ENCODE data around the gene HNRNPK. TPM values are rescaled to one million over a fixed set of nuclear protein-coding genes. Genes with fewer than 3 reads are reported as not detected.

Gene HNRNPK
- total and polyA plus RNA-seq, 2 of the 13 experiments (the other 11 are each of a cell fraction or from before 2014, with no cell fraction given), result 321 to 712 TPM

DNA sequence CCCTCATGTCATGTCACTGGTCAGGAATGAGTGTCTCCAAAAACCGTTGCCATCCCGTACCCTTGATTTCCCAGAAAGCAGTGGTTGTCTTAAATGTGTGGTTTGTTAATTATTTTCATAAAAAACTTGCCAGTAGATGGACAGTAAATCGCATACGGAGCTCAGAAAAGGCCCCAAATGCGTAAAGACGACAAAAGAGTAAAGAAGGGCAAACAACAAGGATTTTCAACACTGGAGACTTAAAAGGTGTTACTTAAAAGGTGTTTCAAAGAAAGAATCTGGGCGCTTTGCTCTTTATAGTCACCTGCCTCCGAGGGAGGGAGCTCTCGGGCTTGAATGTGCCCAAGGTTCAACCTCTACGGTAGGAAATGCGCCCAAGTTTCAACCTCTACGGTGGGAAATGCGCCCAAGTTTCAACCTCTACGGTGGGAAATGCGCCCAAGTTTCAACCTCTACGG, 59.5 kb downstream of the HNRNPK start (continued):
- TF ChIP-seq, protein P1, sequence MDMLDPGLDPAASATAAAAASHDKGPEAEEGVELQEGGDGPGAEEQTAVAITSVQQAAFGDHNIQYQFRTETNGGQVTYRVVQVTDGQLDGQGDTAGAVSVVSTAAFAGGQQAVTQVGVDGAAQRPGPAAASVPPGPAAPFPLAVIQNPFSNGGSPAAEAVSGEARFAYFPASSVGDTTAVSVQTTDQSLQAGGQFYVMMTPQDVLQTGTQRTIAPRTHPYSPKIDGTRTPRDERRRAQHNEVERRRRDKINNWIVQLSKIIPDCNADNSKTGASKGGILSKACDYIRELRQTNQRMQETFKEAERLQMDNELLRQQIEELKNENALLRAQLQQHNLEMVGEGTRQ (IDR thresholded peaks at IDR 0.05; ENCODE audit: low read depth, low read length), result no peak
- TF ChIP-seq, protein P1 (CRISPR knock-in tag; IDR thresholded peaks at IDR 0.05; ENCODE audit: borderline replicate concordance), result no peak
- TF ChIP-seq, protein P2, sequence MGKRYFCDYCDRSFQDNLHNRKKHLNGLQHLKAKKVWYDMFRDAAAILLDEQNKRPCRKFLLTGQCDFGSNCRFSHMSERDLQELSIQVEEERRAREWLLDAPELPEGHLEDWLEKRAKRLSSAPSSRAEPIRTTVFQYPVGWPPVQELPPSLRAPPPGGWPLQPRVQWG (CRISPR knock-in tag; IDR thresholded peaks at IDR 0.05; ENCODE audit: borderline replicate concordance, low read depth), result no peak
- 0 out of 2 replicates have a peak, but pooled peaks have one; percentile 31 for TF ChIP-seq ZBTB33 (CRISPR knock-in tag; IDR thresholded peaks at IDR 0.05)
- no peak for TF ChIP-seq DNMT1 (CRISPR knock-in tag; IDR thresholded peaks at IDR 0.05)
- no peak for TF ChIP-seq AHR (CRISPR knock-in tag; IDR thresholded peaks at IDR 0.05)
- no peak for TF ChIP-seq ZNF20 (CRISPR knock-in tag; IDR thresholded peaks at IDR 0.05)
- TF ChIP-seq MXI1 (IDR thresholded peaks at IDR 0.05; ENCODE audit: borderline replicate concordance, low read depth, low read length), result 0 out of 3 replicates have a peak, but pooled peaks have one; percentile 34
- 0 out of 2 replicates have a peak, but pooled peaks have one; percentile 17 for TF ChIP-seq MTF2 (CRISPR knock-in tag; IDR thresholded peaks at IDR 0.05; ENCODE audit: borderline replicate concordance)
- peak; percentile 39; the same call in 1 of the 2 replicates for TF ChIP-seq DRAP1 (CRISPR knock-in tag; IDR thresholded peaks at IDR 0.05)
- TF ChIP-seq ZNF263 (CRISPR knock-in tag; IDR thresholded peaks at IDR 0.05), result no peak
- no peak for TF ChIP-seq ZNF7 (CRISPR knock-in tag; IDR thresholded peaks at IDR 0.05)
- peak; percentile 36; the same call in 1 of the 2 replicates for TF ChIP-seq GATAD2A (CRISPR knock-in tag; IDR thresholded peaks at IDR 0.05)
- no peak for TF ChIP-seq XBP1 (CRISPR knock-in tag; IDR thresholded peaks at IDR 0.05)
- no peak for TF ChIP-seq IRX3 (CRISPR knock-in tag; IDR thresholded peaks at IDR 0.05; ENCODE audit: borderline replicate concordance, low read depth)
- TF ChIP-seq EP300 (IDR thresholded peaks at IDR 0.05; ENCODE audit: low read depth in 2 of 2, low read length in 2 of 2), result 0 out of 4 replicates have a peak, but pooled peaks of 1 of the 2 experiments have one; percentile 7
- TF ChIP-seq EP300 (CRISPR knock-in tag; IDR thresholded peaks at IDR 0.05; ENCODE audit: borderline replicate concordance), result no peak
- no peak for TF ChIP-seq ZNF816 (CRISPR knock-in tag; IDR thresholded peaks at IDR 0.05; ENCODE audit: borderline replicate concordance)
- TF ChIP-seq CENPBD1 (CRISPR knock-in tag; IDR thresholded peaks at IDR 0.05; ENCODE audit: borderline replicate concordance, low read depth), result no peak
- TF ChIP-seq, protein P3, sequence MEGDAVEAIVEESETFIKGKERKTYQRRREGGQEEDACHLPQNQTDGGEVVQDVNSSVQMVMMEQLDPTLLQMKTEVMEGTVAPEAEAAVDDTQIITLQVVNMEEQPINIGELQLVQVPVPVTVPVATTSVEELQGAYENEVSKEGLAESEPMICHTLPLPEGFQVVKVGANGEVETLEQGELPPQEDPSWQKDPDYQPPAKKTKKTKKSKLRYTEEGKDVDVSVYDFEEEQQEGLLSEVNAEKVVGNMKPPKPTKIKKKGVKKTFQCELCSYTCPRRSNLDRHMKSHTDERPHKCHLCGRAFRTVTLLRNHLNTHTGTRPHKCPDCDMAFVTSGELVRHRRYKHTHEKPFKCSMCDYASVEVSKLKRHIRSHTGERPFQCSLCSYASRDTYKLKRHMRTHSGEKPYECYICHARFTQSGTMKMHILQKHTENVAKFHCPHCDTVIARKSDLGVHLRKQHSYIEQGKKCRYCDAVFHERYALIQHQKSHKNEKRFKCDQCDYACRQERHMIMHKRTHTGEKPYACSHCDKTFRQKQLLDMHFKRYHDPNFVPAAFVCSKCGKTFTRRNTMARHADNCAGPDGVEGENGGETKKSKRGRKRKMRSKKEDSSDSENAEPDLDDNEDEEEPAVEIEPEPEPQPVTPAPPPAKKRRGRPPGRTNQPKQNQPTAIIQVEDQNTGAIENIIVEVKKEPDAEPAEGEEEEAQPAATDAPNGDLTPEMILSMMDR (CRISPR knock-in tag; IDR thresholded peaks at IDR 0.05), result peak; percentile 62
- no peak for TF ChIP-seq ARID2 (CRISPR knock-in tag; IDR thresholded peaks at IDR 0.05; ENCODE audit: borderline replicate concordance)
- TF ChIP-seq ZNF850 (CRISPR knock-in tag; conservative IDR thresholded peaks at IDR 0.05), result no peak
- peak; percentile 51; the same call in 1 of the 2 replicates for TF ChIP-seq TBX3 (IDR thresholded peaks at IDR 0.05; ENCODE audit: borderline replicate concordance)
- no peak for TF ChIP-seq ZMYM4 (CRISPR knock-in tag; IDR thresholded peaks at IDR 0.05)
- TF ChIP-seq ZNF713 (CRISPR knock-in tag; IDR thresholded peaks at IDR 0.05), result no peak

Data from HepG2 (cell line).